ENCODE results near the gene SLK.

Gene SLK

DNA sequence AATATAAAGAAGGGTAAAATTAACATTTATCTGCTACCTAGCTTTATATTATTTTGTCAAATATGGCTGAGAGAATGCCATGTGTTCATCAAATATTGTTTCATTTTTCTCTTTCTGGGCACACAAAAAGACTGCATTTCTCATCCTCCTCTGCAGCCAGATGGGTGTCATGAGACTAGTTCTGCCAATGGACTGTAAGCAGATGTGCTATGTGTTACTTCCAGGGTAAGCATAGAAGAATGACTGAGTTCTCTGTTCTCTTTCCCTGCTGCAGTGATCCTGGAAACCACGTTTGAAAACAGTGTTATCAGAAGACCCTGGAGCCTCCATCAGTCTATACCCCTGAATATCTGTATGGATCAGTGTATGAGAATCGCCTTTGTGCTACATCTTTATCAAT, 24.1 kb upstream of the SLK start:
- no peak for FAIRE-seq

DNA sequence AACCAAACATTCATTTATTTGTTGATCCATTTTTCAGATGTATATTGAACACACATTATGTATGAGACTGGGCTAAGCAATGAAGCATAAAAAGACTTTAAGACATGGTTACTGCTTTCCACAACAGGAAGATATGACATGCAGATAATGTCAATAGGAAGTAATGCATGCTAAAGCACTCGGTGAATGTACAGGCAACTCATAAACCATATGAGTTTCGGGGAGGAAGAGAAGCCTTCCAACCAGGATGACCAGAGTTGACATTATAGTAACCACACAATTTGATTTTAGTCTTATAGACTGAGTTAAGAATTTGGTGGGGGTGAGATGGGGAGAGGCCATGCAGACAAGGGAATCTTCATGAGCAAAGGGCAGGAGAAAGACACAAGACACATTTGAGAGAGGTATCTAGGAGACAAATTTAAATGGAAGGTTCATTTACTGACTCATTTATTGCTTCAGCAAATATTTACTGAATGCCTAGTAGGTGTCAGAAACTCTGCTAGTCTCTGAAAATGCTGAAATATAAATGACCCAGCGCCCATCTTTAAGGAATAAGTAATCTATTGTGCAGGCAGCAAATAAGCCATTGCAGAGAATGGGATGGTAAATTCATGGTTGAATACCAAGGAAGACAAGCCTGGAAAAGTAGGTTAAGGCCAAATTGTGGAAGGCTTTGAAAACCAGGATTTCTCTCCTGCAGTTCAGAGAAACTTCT, 19.0 kb upstream of the SLK start:
- FAIRE-seq, result no peak

GRCh38 chr10:103949728-103950127, 17.2 kb upstream of the SLK start:
- no peak for FAIRE-seq

- no peak for FAIRE-seq
These were observed 15.8 kb upstream of the SLK start for GRCh38 chr10:103951183-103951582.

- FAIRE-seq, result no peak
These were observed 15.0 kb upstream of the SLK start for GRCh38 chr10:103951942-103952341.

GRCh38 chr10:103954543-103954942, 12.4 kb upstream of the SLK start:
- FAIRE-seq, result no peak

GRCh38 chr10:103958996-103959395, 7.9 kb upstream of the SLK start:
- FAIRE-seq, result no peak

DNA sequence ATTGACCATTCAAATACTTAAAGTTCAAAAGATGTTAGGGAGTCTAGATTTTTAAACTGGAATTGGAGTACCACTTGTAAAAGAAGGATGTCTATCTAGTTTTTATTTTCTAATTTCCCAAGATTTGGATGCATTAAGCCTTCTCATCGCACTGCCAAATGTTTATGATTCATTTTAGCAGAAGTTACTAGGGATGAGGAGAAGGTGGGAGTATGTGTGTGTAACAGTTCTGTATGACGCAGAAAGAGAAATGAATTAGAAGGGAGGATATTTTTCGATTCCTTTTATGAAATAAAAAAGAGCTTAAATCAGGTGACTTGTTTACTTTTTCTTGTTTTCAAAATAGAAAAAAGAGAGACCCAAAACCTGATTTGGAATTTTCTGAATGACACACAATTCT, 6.8 kb upstream of the SLK start:
- FAIRE-seq, result no peak

GRCh38 chr10:103967448-103968071, 620 bp downstream of the SLK start:
- no peak for FAIRE-seq

DNA sequence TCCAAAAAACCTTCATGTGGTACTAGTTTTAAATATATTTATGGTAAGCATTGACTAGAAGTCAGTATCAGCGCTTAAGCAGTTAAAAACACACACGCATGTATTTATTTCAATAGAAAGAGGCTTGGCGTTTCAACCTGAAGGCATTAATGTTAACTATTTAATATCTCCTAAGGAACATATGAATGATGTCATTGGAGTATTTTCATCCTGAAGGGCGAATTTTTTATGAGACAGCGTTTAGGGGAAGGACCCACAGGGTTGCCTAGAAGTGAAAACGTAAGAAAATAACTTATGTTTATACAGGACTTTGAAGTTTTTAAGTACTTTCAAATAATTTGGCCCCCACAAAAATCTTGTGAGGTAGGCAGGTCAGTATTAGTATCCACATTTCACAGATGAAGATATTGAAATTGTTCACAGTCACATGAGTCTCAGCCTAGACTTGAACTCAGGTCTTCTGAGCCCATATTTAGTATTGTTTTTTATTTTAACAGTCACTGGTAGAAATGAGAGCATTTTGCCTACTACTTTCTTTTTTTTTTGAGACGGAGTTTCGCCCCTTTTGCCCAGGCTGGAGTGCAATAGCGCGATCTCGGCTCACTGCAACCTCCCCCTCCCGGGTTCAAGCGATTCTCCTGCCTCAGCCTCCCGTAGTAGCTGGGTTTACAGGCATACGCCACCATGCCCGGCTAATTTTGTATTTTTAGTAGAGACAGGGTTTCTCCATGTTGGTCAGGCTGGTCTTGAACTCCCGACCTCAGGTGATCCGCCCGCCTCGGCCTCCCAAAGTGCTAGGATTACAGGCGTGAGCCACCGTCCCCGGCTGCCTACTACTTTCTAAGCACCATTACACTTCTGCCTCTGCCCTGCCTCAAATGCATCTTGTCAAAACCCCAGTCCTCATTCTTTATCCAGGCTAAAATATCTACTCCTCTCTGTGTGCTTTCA, 1.8 kb downstream of the SLK start:
- FAIRE-seq, result no peak

DNA sequence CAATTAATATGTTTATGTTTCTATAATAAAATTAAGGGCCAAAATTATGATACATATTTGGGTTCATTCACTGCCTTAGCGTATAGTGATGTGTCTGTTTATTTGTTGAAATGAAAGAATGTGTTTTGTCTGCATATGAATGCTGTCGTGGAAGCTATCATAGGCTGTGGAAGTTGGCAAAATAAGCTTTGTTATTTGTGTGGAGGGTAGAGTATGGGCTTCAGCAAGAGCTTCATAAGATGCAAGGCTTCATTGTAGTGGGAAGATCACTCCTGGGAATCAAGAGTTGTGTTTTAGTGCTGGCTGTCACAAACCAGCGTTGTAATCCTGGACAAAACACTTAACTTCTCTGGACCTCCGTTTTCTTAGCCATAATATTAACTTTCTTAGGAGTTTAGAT, 2.5 kb downstream of the SLK start:
- no peak for FAIRE-seq

GRCh38 chr10:103969857-103970627, 3.1 kb downstream of the SLK start:
- FAIRE-seq, result peak; percentile 46

GRCh38 chr10:103975169-103975568, 8.2 kb downstream of the SLK start:
- FAIRE-seq, result no peak

- no peak for FAIRE-seq
These were observed 10.3 kb downstream of the SLK start for GRCh38 chr10:103977204-103977603.

- no peak for FAIRE-seq
These were observed 12.6 kb downstream of the SLK start for GRCh38 chr10:103979530-103979929.

DNA sequence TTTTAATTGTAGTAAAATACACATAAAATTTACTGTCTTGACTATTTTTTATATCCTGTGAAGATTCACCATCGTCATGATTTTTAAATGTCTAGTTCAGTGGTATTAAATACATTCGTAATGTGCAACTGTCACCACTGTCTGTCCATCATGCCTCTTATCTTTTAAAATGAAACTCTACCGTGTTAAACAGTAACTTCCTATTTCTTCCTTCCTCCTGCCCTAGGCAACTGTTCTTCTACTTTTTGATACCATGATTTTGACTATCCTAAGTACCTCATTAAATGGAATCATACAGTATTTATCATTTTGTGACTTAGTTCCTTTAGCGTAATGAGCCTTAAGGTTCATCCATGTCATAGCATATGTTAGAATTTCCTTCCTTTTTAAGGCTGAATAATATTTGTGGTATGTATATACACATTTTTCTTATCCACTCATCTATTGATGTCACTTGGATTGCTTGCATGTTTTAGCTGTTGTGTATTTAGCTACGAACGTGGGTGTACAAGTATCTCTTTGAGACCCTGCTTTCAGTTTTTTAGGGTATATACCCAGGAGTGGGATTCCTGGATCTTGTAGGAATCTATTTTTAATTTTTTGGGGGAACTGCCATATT, 13.5 kb downstream of the SLK start:
- FAIRE-seq, result no peak

GRCh38 chr10:103982639-103983038, 15.7 kb downstream of the SLK start:
- FAIRE-seq, result no peak

DNA sequence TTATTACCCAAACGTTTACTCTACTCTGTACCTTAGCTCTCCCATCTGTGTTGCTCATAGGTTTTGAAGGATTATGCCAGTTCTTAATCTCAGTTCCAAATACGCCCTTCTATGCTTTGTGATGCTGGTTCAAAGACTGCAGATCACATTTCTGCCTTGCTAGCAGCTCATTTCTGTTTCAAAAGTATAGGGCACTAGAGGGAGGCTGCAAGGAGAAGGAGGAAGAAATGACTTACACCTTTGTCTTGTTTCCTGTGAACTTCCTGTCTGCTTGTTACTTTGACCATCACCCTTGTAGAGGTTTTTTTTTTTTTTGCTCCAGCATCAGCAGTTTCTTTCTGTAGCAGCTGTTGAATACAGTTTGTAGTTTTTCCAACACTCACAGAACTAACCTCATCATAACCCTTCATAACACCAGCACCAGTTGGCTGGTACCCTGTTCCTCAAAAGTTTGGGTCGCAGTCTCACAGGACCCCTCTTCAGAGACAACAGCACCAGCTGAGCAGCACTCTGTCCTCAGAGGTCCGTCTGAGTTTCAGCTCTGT, 16.5 kb downstream of the SLK start:
- no peak for FAIRE-seq

DNA sequence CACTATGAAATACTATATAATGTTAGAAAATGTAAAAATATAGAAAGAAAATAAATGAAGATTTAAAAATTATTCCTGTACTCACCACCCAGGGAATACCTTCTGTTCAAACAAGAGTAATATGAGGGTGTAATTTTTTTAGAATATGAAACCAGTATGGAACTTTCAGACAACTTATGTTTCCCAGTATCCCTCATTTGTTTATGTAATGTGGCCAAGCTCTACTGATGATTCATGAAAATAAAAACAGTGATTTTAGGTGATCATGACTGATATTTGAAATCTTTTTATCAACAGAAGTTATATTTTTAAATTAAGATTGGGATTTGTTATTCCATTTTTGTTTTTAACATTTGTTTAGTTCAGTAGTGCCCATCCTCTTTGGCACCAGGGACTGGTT, 18.8 kb downstream of the SLK start:
- peak; percentile 4 for FAIRE-seq

- no peak for FAIRE-seq
These were observed 19.4 kb downstream of the SLK start for GRCh38 chr10:103986360-103986759.

DNA sequence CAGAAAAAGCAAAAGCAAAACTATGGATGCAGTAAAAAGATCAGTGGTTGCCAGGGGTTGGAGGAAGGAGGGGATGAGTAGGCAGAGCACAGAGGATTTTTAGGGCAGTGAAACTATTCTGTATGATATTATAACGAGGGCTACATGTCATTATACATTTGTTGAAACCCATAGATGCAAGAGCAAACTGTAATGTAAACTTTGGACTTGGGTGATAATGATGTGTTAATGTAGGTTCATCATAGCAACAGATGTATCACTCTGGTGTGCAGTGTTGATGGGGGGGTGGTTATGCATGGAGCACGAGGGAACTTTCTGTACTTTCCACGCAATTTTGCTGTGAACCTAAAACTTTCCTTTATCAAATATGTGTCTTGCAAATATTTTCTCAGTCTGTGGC, 23.2 kb downstream of the SLK start:
- FAIRE-seq, result no peak

GRCh38 chr10:103990531-103990930, 23.6 kb downstream of the SLK start:
- no peak for FAIRE-seq

All from endometrium (tissue), 2 donors.